ENCODE results near the gene SLC6A13. TPM values are rescaled to one million over a fixed set of nuclear protein-coding genes. Genes with fewer than 3 reads are reported as not detected.

Gene SLC6A13
- total RNA-seq, 1 donor from 2014 or later: 0.40 TPM

GRCh38 chr12:214003-214741, 48.5 kb downstream of the SLC6A13 start, which contains the start of gene SLC6A12:
Gene SLC6A12, minus strand, starts transcription at chr12:214157. Its CDS starts 4,171 bp downstream, at chr12:209986.
- DNase-seq (ENCODE audit: low spot score): no peak

DNA sequence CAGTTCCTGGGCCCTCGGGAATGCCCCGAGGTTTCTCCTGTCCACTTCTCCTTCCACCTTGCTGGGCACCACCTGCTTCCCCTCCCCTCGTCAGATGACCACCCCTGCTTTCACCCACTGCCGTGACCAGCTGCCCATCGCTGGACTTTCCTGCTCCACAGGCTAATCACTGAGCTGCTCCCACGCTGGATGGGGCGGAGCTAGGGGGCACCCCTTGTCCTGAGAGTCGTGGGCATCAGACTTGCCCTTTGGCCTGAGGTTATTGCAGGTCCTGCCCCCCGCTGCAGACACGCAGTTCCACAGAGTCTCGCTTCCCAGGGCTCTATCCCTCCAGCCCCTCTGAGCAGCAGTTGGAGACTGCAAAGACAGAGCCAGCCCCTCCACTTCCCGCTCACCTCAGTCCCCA, 49.1 kb downstream of the SLC6A13 start:
- no peak for DNase-seq (ENCODE audit: low spot score)

DNA sequence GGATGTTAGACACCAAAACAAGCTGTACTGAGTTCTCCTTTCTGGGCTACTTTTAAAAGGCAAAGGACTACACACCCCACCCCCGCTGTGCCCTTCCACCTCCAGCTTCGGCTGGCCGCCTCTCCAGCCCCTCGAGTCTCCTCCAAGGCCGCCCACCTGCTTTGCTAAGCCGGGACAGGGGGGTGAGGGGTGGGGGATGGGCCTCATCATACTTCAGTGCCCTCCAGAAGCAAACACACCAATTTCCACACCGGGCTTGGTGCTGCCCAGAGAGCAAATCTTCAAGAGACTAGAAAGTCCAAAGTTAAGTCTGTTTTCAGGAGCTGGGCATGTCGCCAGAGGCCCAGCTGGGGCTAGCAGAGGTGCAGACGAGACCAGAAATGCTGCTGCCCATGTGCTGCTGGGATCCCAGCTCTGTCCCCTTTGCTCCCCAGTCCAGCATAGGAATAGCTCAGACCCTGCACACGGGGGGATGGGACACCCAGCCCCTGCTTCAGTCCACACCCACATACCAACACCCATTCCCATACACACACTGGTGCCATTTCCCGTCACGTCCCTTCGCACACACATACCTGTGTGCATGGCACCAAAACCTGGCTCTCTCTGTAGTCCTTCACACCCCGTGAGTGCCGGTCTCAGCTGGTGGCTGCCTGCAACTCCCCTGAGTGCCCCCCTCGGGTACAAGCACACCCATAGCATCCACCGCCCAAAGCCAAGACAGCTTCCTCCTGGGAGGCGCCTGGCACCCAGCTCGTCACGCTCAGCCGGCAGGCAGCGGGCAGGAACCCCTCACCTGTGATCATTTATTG, 49.7 kb downstream of the SLC6A13 start:
- peak; percentile 54 for DNase-seq (ENCODE audit: low spot score)

GRCh38 chr12:212415-212714, 50.3 kb downstream of the SLC6A13 start:
- no peak for DNase-seq (ENCODE audit: low spot score)

DNA sequence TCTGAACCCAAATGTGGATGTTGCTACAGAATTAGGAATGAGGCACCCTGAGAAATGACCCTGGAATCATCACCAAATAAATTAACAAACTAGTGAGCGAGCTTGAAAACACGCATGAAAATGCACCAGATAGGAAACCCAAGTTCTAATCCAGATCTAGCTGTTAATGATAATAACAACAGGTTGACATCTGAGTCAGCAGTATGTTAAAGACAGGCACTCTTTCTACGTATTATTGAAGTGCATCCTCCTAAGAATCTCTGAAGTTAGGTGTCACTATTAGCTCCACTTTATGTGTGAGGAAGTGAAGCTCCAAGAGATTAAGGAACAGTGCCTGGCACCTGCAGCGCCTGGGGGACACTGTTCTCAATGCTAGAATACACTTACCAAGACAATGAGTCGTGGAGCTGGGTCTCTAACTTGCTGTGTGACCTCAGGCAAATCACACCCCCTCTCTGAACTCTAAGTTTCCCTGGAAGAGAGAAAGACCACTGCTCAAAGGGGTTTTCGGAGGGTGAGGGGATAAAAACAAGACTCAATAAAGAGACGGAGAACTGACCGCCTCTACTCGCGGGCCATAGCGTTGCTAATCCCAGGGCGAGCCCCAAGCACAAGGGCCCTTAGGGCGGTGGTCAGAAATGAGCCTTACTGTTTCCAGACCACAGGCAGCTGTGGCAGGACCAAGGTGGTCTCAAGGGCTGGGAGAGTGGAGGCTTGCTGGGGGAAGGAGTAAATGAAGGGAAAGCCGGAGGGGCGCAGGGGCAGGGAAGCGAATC, 50.8 kb downstream of the SLC6A13 start:
- no peak for DNase-seq (ENCODE audit: low spot score)

DNA sequence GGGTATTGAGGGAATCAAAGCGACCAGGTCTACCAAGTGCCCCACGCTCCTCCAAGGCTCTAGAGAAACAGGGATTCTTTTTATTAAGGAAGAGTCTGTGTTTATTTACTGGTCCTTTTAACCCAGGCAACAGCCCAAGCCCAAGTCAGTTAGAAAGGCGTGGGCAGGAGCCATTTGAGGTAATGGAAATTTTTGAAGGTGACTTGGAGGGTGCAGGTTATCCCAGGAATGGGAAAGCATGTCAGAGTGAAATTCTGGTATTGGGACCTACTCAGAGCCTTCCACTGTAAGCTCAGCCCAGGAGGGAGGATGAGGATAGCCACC, 51.5 kb downstream of the SLC6A13 start:
- DNase-seq (ENCODE audit: low spot score): no peak

- DNase-seq (ENCODE audit: low spot score): peak; percentile 35
Observed at GRCh38 chr12:210277-211141, 52.1 kb downstream of the SLC6A13 start.

DNA sequence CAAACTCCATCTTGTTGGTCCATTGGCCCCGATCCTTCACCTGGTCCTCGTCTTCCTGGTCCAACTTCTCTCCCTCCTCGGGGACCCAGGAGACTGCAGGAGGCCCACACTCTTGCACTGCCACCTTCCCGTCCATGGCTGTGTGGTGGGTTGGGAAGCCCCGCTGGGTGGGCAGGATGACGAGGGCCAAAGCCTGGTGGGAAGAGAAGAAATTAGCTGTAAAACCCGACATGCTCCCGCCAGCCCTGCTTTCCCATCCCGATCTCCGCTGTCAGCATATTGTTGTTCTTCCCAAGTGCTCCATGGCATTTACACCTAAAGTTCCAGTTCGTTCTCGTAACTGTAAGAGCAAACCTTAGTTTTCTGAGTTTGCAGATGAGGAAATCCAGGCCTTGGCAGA, 52.8 kb downstream of the SLC6A13 start:
- no peak for DNase-seq (ENCODE audit: low spot score)

DNA sequence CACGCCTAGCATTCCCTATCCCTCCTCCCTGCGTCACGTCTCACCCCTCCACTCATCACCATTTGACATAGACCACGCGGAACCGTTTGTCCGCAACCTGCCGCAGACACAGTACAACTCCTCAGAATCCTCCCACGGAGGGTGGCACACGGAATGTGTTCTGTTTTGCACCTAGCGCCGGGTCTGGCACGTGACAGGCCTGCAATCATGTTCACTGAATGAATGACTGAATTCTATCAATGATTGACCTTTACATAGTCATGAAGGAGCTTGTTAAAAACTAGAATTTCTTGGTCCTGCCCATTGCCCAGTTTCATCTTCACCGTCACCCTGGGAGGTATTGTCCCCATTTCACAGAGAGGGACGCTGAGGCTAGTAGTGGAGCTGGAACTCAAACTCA, 53.4 kb downstream of the SLC6A13 start:
- DNase-seq (ENCODE audit: low spot score): no peak

- DNase-seq (ENCODE audit: low spot score): no peak
Observed at GRCh38 chr12:208813-209212, 53.8 kb downstream of the SLC6A13 start.

- no peak for DNase-seq (ENCODE audit: low spot score)
Observed at GRCh38 chr12:207804-208203, 54.8 kb downstream of the SLC6A13 start.

- no peak for DNase-seq (ENCODE audit: low spot score)
Observed at GRCh38 chr12:206746-207440, 55.7 kb downstream of the SLC6A13 start.

DNA sequence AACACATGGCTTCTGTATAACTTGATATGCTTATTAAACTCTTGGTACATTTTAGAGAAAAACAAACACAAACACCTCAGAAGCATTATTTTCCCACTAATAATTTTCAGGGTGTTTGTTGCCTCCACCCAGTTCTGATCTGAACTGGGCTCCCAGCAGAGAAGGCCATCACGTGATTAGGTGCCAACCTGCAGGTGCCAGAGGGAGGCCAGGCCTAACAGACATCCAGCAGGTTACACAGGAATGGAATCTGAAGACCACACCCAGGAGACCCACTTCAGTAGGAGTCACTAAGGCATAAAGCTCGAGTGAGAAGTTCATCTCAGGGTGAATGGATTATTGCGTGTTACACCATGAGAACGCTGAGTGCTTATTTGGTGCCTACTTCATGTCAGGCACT, 57.6 kb downstream of the SLC6A13 start:
- DNase-seq (ENCODE audit: low spot score): no peak

DNA sequence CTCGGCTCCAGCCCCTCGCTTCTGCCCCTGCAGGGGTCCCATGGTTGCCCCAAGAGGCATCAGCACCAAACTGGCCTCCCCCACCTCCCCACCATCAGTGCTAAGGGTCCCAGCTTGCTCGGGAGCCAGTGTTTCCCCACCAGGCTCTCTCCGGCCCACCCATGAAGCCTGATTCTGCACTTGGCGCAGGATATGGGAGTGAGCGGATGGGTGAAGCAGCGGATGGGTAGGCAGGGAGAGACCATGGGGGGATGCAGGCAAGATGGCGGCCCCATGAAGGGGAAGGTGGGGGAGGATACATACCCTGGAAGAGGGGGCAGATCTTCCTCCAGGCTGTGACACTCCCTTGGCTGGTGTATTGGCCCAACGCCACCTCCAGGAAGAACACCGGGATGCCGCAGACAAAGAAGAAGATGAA, 58.4 kb downstream of the SLC6A13 start:
- no peak for DNase-seq (ENCODE audit: low spot score)

- DNase-seq (ENCODE audit: low spot score): no peak
Observed at GRCh38 chr12:203462-204260, 59.0 kb downstream of the SLC6A13 start.

GRCh38 chr12:203074-203461, 59.6 kb downstream of the SLC6A13 start:
- DNase-seq (ENCODE audit: low spot score): no peak

DNA sequence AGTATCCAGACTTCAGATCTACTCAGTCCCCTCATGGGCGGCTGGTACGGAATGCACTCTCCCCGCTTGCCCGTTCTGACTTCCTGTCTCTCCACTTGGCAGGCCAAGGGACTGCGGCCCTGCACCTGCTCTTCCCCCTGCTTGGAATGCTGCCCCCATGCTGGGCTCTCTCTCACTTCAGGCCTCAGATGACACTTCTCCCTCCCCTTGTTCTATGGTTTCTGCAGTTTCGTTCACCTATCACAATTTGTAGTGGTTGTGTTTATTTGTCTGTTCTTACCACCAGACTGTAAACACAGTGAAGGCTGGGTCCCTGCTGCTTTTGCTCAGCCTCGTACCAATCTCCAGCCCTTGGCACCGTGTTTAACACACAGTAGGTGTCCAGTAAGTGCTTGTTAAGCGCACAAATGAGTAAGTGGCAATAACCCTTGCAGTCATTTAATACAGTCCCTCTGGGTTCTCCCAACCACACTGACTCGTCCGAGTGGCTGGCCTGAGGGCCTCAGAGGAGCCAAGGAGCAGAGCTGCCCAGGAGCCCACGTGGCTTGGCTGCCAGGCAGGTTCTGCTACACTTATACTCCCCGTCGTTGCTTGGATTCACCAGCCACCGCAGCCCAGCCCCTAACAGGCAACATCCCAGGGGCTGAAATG, 60.4 kb downstream of the SLC6A13 start:
- no peak for DNase-seq (ENCODE audit: low spot score)

DNA sequence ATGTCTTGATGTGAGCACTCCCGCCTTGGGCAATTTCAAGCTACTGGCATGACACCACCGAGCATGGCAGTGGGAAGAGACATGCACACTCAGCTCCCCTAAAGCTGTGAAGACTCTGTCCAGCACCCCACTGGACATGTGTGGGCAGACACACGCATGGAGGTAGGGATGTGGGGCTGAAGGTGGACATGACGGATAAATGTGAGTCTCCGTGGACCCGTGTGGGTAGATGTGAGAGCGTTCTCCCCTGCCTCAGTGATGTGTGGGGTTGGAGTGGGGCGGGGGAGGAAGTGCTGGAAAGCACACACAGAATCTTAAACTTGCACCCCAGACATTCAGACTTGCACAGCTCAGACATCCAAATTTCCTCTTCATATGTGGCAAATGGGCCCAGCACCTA, 61.3 kb downstream of the SLC6A13 start:
- no peak for DNase-seq (ENCODE audit: low spot score)

GRCh38 chr12:198705-199104, 63.9 kb downstream of the SLC6A13 start:
- DNase-seq (ENCODE audit: low spot score): no peak

Measured in mucosa of gallbladder (tissue), 1 donor.